SK-N-SH (cell line): ENCODE data around the gene TMEM35B. TPM values are rescaled to one million over a fixed set of nuclear protein-coding genes. Genes with fewer than 3 reads are reported as not detected.

Experiments used
- CTCF ChIA-PET: fragments of 300-600, 350-600 bp; formaldehyde crosslinking; extraction: SDS; loops from one replicate; lab custom pipeline; 2021; lab: Yijun Ruan, JAX
- POLR2A ChIA-PET: fragments of 350-600 bp; sonication (Branson Sonifier 250); formaldehyde crosslinking; extraction: SDS; loops from one replicate; lab custom pipeline; 2020; ENCODE audit warnings: antibody characterized with exemption, inconsistent platforms; lab: Yijun Ruan, JAX
- DNase-seq: peaks from one replicate; pipeline ENCODE4 v3.0.0; 2012
- H2AFZ ChIP-seq: fragments of 200-600 bp; sonication (generic); 2 replicates; pipeline ENCODE4 v1.8.1; 2016; ENCODE audit warnings: antibody characterized with exemption, mild to moderate bottlenecking, low read depth
- H3F3A ChIP-seq: fragments of 200-600 bp; sonication (generic); replicated peaks from 2 replicates; pipeline ENCODE3; 2016; ENCODE audit warnings: antibody characterized with exemption, mild to moderate bottlenecking; ENCODE audit not compliant: insufficient read depth
- H3K27ac ChIP-seq, 2 experiments: fragments of 200-500 bp in 1 of 2; fragments of 200-600 bp in 1 of 2; sonication (Bioruptor generic) in 1 of 2; sonication (generic), shearing (Covaris generic) in 1 of 2; 2 replicates each; pipeline versions ENCODE4 v1.5.1 to v1.6.1; 2014 to 2016; ENCODE audit warnings: low read depth in 2 of 2, inconsistent platforms in 1 of 2, low read length in 1 of 2, mild to moderate bottlenecking in 1 of 2, mixed read lengths in 1 of 2
- H3K27me3 ChIP-seq: fragments of 200-600 bp; sonication (generic), shearing (Covaris generic); 2 replicates; pipeline ENCODE4 v1.6.1; 2016; ENCODE audit warnings: mixed run types; ENCODE audit not compliant: insufficient read depth
- H3K36me3 ChIP-seq, 2 experiments: fragments of 200-500 bp in 1 of 2; fragments of 200-600 bp in 1 of 2; sonication (Bioruptor generic) in 1 of 2; sonication (generic) in 1 of 2; replicated peaks in 1 of 2; 2 replicates each; pipeline versions ENCODE3 to v1.5.1; 2014 to 2016; ENCODE audit warnings: low read length in 1 of 2, mild to moderate bottlenecking in 1 of 2; ENCODE audit not compliant: insufficient read depth in 2 of 2, control insufficient read depth in 1 of 2
- H3K4me1 ChIP-seq, 2 experiments: fragments of 200-500 bp in 1 of 2; fragments of 200-600 bp in 1 of 2; sonication (Bioruptor generic) in 1 of 2; sonication (generic), shearing (Covaris generic) in 1 of 2; 2 replicates each; pipeline versions ENCODE4 v1.5.1 to v1.6.1; 2014 to 2016; ENCODE audit warnings: low read depth in 1 of 2, low read length in 1 of 2, mixed run types in 1 of 2; ENCODE audit not compliant: insufficient read depth in 2 of 2, control insufficient read depth in 1 of 2
- H3K4me2 ChIP-seq: fragments of 200-600 bp; sonication (generic), shearing (Covaris generic); 2 replicates; pipeline ENCODE4 v1.6.1; 2017; ENCODE audit warnings: mixed run types
- H3K4me3 ChIP-seq, 2 experiments: fragments of 200-500 bp in 1 of 2; fragments of 200-600 bp in 1 of 2; sonication (Bioruptor generic) in 1 of 2; sonication (generic), shearing (Covaris generic) in 1 of 2; 2 replicates each; pipeline versions ENCODE4 v1.5.1 to v1.8.1; 2014 to 2016; ENCODE audit warnings: low read depth in 2 of 2, inconsistent platforms in 1 of 2, low read length in 1 of 2, mild to moderate bottlenecking in 1 of 2, mixed read lengths in 1 of 2, moderate library complexity in 1 of 2
- H3K79me2 ChIP-seq: fragments of 200-600 bp; sonication (generic); 2 replicates; pipeline ENCODE4 v1.8.1; 2017; ENCODE audit warnings: mild to moderate bottlenecking; ENCODE audit not compliant: insufficient read depth
- H3K9ac ChIP-seq: fragments of 200-600 bp; sonication (generic); 2 replicates; pipeline ENCODE4 v1.6.1; 2017; ENCODE audit warnings: mixed run types
- H3K9me2 ChIP-seq: fragments of 200-600 bp; sonication (generic); 2 replicates; pipeline ENCODE4 v1.6.1; 2017; ENCODE audit warnings: mixed run types
- H3K9me3 ChIP-seq: fragments of 200-600 bp; sonication (generic); 2 replicates; pipeline ENCODE4 v1.6.1; 2017; ENCODE audit warnings: mixed run types, mild to moderate bottlenecking, moderate library complexity
- H4K20me1 ChIP-seq: fragments of 200-600 bp; sonication (generic); 2 replicates; pipeline ENCODE4 v1.6.1; 2017; ENCODE audit warnings: mild to moderate bottlenecking, mixed run types; ENCODE audit not compliant: insufficient read depth
- CHD2 ChIP-seq: fragments of 150-350 bp; IDR thresholded peaks from 2 replicates; pipeline ENCODE4 v1.6.1; 2018; ENCODE audit warnings: low read length; ENCODE audit not compliant: partially characterized antibody
- ELF1 ChIP-seq: IDR thresholded peaks from 2 replicates; pipeline ENCODE4 v1.4.0; 2012
- EZH2phosphoT487 ChIP-seq: fragments of 200-600 bp; sonication (generic); IDR thresholded peaks from 2 replicates; pipeline ENCODE4 v1.6.1; 2017; ENCODE audit warnings: low read depth, mixed run types, mild to moderate bottlenecking, antibody characterized with exemption, moderate library complexity, borderline replicate concordance
- FOSL2 ChIP-seq: IDR thresholded peaks from 2 replicates; pipeline ENCODE4 v1.4.0; 2012; ENCODE audit warnings: low read depth, mild to moderate bottlenecking, moderate library complexity, borderline replicate concordance
- FOXM1 ChIP-seq: IDR thresholded peaks from 2 replicates; pipeline ENCODE4 v1.4.0; 2012; ENCODE audit warnings: low read depth, mild to moderate bottlenecking
- GABPA ChIP-seq: IDR thresholded peaks from 2 replicates; pipeline ENCODE4 v1.4.0; 2012; ENCODE audit warnings: low read depth, mild to moderate bottlenecking
- JUND ChIP-seq: IDR thresholded peaks from 2 replicates; pipeline ENCODE4 v1.4.0; 2012
- MEF2A ChIP-seq: IDR thresholded peaks from 2 replicates; pipeline ENCODE4 v1.4.0; 2012; ENCODE audit warnings: low read depth, borderline replicate concordance
- MXI1 ChIP-seq: IDR thresholded peaks from 2 replicates; pipeline ENCODE4 v1.6.1; 2012; ENCODE audit warnings: mild to moderate bottlenecking, low read depth, low read length, improper control_type of control experiment
- NFIC ChIP-seq: IDR thresholded peaks from 2 replicates; pipeline ENCODE4 v1.4.0; 2012; ENCODE audit warnings: borderline replicate concordance
- NRF1 ChIP-seq: IDR thresholded peaks from 2 replicates; pipeline ENCODE4 v1.6.1; 2012; ENCODE audit warnings: low read depth, mild to moderate bottlenecking, low read length
- RAD21 ChIP-seq: IDR thresholded peaks from 2 replicates; pipeline ENCODE4 v1.6.1; 2012; ENCODE audit warnings: mild to moderate bottlenecking, low read length
- RCOR1 ChIP-seq: fragments of 150-350 bp; IDR thresholded peaks from 2 replicates; pipeline ENCODE4 v1.6.1; 2017; ENCODE audit warnings: antibody characterized with exemption, low read length
- REST ChIP-seq: IDR thresholded peaks from 2 replicates; pipeline ENCODE4 v1.6.1; 2012; ENCODE audit warnings: mild to moderate bottlenecking, low read depth, low read length, moderate library complexity
- RFX5 ChIP-seq: IDR thresholded peaks from 2 replicates; pipeline ENCODE4 v1.6.1; 2012; ENCODE audit warnings: mild to moderate bottlenecking, improper control_type of control experiment, low read length
- RXRA ChIP-seq: IDR thresholded peaks from 2 replicates; pipeline ENCODE4 v1.4.0; 2012; ENCODE audit warnings: low read depth, mild to moderate bottlenecking, borderline replicate concordance
- SIN3A ChIP-seq: IDR thresholded peaks from 2 replicates; pipeline ENCODE4 v1.6.1; 2012; ENCODE audit warnings: low read depth, mild to moderate bottlenecking, low read length, moderate library complexity, borderline replicate concordance
- TCF12 ChIP-seq: IDR thresholded peaks from 2 replicates; pipeline ENCODE4 v1.4.0; 2012
- ZBTB33 ChIP-seq: IDR thresholded peaks from 2 replicates; pipeline ENCODE4 v1.4.0; 2012; ENCODE audit warnings: low read depth, borderline replicate concordance
- WGBS: methylation state at CpG from one replicate; pipeline ENCODE4 v1.1.6; 2017; ENCODE audit warnings: low lambda C conversion rate; 5-methylcytosine and 5-hydroxymethylcytosine counted together
- polyA plus RNA-seq, 3 experiments: library from polyadenylated mRNA; depleted of rRNA; stranded (reverse); fragments of >200 nt; gene quantifications; 2 replicates each; pipeline ENCODE4 v1.2.3, GENCODE V29; 2012

Gene TMEM35B
- polyA plus RNA-seq, 1 of the 3 experiments (the other 2 are of a cell fraction) = 47.4 TPM

DNA sequence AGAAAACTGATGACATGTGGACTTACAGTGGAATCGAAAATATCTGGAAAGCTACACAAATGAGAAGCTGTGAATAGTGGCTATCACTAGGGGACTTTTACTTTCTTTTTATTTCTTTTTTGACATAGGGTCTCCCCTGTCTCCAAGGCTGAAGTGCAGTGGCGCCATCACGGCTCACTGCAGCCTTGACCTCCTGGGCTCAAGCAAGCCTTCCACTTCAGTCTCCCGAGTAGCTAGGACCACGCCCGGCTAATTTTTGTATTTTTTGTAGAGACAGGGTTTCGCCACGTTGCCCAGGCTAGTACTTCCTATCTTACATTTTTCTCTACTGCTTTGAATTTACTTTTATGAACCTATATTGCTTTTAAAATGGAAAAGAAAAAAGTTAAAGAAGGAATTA lies 10.5 kb downstream of the TMEM35B start:
- H3K4me1 ChIP-seq = peaks cover 0 to 10% of the 10 kb centered on the region in 2 experiments; a peak in 1 of 4 replicates
- TF ChIP-seq RXRA (no peak), TCF12 (no peak), ZBTB33 (no peak), FOXM1 (no peak), GABPA (no peak)
- no peaks in the 10 kb centered on the region for H3F3A ChIP-seq
- H3K9ac ChIP-seq = no peak overlapping the region
- H3K9me2 ChIP-seq = no peaks in the 10 kb centered on the region
- no peaks in the 10 kb centered on the region for H3K36me3 ChIP-seq
- DNase-seq = no peak
- no peaks in the 10 kb centered on the region for H3K27me3 ChIP-seq
- no peaks in the 10 kb centered on the region for H3K79me2 ChIP-seq
- WGBS = 90% methylated on average over 8 of the region's 8 CpGs
- no peak overlapping the region for H2AFZ ChIP-seq
- H3K27ac ChIP-seq = no peak overlapping the region
- no peak overlapping the region for H3K4me2 ChIP-seq
- ChIA-PET CTCF (interaction anchor here (1.0 to 2.5 kb wide), 3 partner anchors 11 to 115 kb away, joined by 3 to 11 read pairs (median 4); partner anchors contain the start of genes SMIM12 and TMEM35B), POLR2A (no interaction called here)
- no peak overlapping the region for H3K4me3 ChIP-seq
- H3K9me3 ChIP-seq = no peaks in the 10 kb centered on the region
- H4K20me1 ChIP-seq = no peaks in the 10 kb centered on the region

DNA sequence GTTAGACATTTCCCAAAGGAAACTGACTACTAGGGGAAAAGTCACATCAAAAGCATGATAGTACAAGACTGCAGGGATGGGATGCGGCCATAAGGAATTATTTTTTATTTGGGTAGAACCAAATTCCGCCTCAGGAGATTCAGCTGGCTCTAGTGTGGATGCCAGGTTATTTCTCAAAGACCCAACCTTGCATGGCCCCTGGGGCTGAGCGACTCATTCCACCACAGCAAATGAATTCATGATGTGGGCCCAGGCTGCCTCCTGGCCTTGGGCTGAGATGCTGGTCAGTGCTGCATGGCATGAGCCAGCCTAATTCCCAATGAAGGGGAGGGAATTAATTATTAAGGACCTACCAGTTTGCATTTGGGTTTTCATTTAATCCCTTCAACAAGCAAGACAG lies 11.8 kb downstream of the TMEM35B start:
- Histone ChIP-seq H3K9me3 (0 out of 2 replicates have a peak, but pooled peaks cover 4% of the 10 kb centered on the region), H3K4me1 (peaks cover 0 to 6% of the 10 kb centered on the region in 2 experiments; a peak in 1 of 4 replicates), H3K4me2 (no peak overlapping the region), H3K79me2 (no peaks in the 10 kb centered on the region), H3K27ac (no peak overlapping the region), H3K36me3 (no peaks in the 10 kb centered on the region), H3K9ac (no peak overlapping the region), H4K20me1 (no peaks in the 10 kb centered on the region), H3K9me2 (no peaks in the 10 kb centered on the region), H2AFZ (no peak overlapping the region), H3K4me3 (no peak overlapping the region), H3F3A (no peaks in the 10 kb centered on the region), H3K27me3 (no peaks in the 10 kb centered on the region)
- ChIA-PET CTCF (interaction anchor here (1.1 to 1.7 kb wide), 3 partner anchors 11 to 114 kb away, joined by 3 to 4 read pairs (median 3); partner anchors contain the start of genes SMIM12 and TMEM35B), POLR2A (no interaction called here)
- no peak for DNase-seq
- 60% methylated on average over 2 of the region's 3 CpGs for WGBS
- TF ChIP-seq NRF1 = no peak
- TF ChIP-seq SIN3A = no peak
- no peak for TF ChIP-seq RCOR1
- TF ChIP-seq ELF1 = no peak
- no peak for TF ChIP-seq NFIC
- no peak for TF ChIP-seq ZBTB33
- no peak for TF ChIP-seq REST
- no peak for TF ChIP-seq RAD21
- TF ChIP-seq FOXM1 = no peak
- no peak for TF ChIP-seq MXI1
- TF ChIP-seq FOSL2 = no peak
- no peak for TF ChIP-seq MEF2A
- TF ChIP-seq RFX5 = no peak
- TF ChIP-seq CHD2 = no peak
- no peak for TF ChIP-seq EZH2phosphoT487
- no peak for TF ChIP-seq JUND
